Urothelium cell line (cell line): Measurements from ENCODE around the gene ENC1.

Experiments used
- DNase-seq: peaks from one replicate; pipeline ENCODE4 v3.0.0; 2011; ENCODE audit warnings: low spot score, mixed read lengths
- FAIRE-seq: peaks from 2 replicates; lab custom pipeline; 2011; peaks lifted over from hg19 to GRCh38; lab: Jason Lieb, UNC

The ENC1 gene

DNA sequence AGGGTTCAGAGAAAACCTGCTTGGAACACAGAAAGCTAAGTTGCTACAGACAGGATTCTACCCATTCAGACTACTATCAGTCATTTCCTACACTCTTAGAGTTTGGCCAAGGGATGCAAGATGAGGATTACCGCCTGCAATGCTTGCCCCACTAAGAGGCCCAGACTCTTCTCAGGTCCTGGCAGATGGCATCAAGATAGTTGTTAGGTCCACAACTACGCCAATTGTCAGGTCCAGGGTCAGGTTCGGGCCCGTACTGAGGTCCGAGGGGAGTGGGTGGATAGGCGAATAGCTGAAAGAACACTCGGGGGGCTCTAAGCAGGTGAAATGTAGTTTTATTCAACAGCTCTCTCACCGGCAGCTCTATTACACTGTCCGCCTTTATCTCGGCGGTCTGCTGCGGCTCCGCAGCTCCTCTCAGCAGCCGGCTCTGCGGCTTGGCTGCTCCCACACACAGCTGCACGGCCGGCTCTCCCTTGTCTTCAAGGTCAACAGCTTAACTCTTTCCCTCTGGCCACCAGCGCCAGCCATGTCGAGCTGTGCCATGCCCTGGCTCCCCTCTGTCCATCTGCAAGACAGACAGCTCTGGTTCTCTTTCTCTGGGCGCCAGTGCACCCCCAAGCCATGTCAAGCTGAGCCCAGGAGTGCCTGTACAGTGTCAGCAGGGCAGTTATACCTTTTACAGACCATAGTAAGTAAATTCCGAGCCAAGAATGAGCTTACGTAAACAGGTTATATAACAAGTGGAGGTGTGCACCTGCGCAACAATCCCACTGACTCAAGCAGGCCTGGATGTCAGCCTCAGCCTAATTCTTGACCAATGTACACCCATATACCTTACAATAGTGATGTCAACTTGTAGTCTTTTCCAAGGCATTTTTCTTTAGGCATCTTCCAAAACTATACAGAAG, 24.0 kb downstream of the ENC1 start:
- DNase-seq, result no peak
- FAIRE-seq, result peak; percentile 23

DNA sequence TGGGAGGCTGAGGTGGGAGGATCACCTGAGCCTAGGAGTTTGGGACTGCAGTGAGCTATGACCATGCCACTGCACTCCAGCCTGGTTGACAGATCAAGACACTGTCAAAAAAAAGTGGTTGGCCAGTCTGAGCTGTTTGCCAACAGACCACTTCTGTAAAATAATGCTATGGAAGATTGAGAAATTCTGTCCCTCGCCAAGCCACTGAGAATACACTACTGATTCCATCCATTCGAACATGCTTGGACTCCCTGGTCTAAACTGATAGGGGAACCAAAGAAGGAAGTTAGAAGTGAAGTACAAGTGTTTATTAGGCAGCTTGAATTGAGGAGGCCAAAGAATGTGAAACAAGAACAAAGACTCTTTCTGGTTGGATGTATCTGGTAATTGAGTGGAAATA, 27.2 kb downstream of the ENC1 start:
- DNase-seq (no peak), FAIRE-seq (no peak)

DNA sequence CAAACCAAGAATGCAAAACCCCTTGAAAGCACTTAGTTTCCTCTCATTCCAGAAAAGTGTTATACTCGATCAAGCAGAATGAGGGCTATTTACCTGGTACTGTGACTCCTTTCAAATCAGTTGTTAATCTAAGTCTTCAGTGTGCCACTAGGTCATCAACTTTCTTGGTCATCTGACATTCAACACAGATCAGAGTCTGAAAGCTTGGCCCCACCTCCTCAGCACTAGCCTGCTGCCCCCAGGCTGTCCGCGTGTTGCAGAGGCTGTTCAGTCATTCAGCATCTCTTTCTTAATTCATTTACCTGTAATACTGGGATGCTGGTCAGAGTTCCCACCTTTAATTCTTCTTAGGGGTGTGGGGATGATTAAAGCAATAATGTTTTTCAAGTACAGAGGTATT, 28.5 kb downstream of the ENC1 start:
- DNase-seq (no peak), FAIRE-seq (no peak)

DNA sequence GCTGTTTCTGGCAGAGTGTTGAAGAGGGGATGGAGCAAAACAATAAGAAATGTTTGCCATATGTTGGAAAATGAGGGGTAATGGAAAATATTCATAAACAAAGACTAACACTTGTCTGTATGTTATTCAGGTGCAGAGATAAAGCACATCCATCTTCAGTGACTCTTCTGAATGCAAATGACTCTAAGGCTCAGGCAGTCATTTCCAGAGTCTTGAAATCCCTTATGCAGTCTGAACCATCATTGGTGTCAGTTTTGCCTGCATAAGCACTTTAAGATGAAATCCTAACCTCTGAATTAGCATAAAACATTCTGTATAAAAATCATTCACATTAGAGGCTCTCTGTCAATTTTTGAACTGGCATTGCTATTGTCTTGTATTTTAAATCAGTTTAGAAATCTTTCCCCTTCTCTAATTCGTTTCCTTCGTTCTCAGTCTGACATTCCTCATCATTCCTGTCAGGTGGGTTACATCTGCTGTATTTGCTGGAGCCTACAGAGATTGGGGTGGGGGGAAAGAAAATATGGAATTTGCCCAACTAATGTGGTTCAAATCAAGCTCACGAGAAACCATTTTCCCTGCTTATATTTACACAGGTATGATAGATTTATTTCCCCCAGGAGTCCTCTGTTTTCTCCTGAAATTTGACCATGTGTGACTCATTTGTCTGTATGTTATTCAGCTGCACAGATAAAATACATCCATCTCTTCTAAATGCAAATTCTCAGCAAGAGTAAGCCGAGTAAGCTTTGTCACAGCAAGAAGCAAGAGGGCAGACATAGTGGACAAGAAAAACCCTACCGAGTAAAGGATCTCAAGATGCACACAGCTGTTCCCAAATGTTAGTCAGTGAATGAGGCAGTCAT, 31.6 kb downstream of the ENC1 start:
- DNase-seq (no peak), FAIRE-seq (no peak)

- no peak for FAIRE-seq
- DNase-seq, result no peak
Observed at GRCh38 chr5:74605759-74606158, 34.8 kb downstream of the ENC1 start.

GRCh38 chr5:74603376-74603775, 37.2 kb downstream of the ENC1 start:
- DNase-seq (no peak), FAIRE-seq (no peak)

GRCh38 chr5:74599148-74599547, 41.4 kb downstream of the ENC1 start:
- no peak for DNase-seq
- no peak for FAIRE-seq

- DNase-seq, result no peak
- no peak for FAIRE-seq
Observed at GRCh38 chr5:74598731-74599130, 41.8 kb downstream of the ENC1 start.

- DNase-seq (no peak), FAIRE-seq (no peak)
Observed at GRCh38 chr5:74596927-74597326, 43.6 kb downstream of the ENC1 start.

DNA sequence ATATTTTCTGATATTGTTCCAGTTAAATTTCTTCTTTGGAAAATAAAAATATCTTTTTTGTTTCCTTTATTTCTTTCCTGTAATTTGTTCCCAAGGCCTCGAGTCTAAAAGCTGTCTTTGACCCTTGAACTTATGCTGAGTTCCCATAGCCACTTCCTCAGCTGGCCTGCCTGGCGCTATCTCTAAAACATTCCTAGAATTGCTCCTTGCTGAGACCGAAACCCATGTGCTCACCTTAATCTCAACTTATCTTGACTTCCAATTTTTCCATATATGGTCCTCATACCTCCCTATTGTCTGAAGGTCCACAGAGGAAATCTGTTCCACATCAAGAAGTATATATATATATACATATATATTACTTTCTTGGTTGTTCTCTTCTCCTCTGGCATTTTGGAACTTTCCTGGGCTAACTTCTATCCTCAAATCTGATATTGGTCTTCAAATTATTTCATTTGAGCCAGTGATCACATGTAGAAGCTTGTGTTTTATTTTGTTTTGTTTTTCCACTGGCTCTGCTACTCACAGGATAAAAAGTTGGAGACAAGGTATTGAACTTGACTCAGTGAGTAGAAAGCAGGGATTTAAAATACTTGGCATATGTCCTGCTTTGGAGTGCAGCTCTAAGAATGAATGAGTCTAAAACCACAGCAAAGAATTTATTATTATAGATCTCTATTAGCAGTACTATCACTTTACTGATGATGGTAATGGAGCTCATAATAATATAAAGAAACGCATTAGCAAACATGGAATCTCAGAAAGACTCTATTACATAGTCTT, 45.2 kb downstream of the ENC1 start:
- DNase-seq, result peak; percentile 56
- FAIRE-seq, result no peak

DNA sequence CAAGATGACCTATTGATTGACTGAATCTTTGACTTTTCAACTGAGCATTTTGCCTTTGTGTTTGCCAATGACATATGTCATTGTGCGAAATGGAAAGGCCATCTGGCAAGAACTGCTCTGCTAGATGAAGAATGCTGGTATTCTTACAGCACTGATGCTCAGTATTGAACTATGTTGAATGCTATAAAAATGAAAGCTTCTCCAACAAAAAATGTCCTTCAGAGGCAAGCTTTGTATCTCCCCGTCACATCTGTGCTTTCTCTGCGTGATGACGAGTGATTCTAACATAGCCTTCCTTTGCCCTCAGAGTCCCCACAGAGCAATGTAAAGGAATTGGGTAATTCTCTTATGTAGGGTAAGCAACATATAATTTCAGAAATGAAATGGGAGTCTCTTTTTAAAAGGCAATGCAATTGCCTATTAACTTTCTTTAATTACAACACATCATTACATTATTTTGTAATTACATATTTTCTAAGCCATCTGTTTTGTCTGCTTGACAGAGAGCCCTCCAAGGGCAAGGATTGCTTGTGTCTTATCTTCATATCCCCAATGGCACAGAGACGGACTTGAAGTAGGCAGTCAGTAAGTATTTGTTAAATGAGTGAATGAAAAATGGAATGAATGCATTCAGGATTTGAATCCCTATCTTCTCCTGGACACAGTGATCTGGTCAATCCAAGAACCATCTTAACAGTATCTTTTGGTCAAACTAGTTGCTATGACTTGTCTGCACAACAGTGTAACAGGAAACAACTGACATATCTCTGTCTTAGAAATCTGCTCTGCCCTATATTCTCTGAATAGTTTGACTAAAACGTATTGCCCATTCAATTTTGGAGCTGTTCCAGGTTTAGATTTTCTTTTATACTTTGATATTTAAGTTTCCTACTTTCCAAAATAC, 46.1 kb downstream of the ENC1 start:
- FAIRE-seq, result no peak
- no peak for DNase-seq

DNA sequence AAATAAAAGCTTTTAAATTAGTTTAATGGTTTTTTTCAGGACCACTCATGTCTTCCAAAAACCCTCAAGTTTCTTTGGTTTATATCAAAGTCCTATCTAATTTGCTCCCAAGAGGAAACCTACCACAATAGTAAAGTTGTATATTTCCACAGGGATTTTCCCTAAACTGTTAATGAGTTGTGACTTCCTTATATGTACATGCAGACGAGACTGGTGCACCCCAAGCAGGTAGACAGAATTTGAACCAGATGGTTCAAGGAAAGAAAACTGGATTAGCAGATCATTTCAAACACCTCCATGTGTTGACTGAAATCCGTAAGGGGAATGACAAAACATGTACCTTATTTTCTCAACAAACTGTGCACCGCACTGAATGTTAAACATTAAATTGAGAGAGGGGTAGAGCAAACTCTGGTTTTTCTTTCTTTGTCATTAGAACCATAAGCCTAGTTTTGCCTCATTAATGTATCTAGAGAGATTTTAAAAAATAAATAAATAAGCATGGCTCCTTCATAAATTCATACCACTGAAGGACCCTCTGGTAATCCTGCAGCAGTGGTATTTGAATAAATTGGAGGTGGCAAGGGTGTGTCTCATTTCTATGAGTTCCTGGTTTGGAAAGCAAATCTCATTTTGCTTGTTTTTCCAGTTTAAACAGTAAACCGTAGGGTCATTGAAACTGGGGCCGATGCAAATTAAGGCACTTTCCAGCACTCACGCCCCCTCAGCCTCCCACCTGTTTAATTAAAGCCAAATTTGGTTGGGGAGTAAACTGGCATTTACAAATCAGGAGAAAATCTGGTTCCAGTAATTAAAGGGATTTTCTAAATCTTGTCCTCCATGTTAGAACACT, 51.1 kb downstream of the ENC1 start:
- FAIRE-seq (no peak), DNase-seq (no peak)

DNA sequence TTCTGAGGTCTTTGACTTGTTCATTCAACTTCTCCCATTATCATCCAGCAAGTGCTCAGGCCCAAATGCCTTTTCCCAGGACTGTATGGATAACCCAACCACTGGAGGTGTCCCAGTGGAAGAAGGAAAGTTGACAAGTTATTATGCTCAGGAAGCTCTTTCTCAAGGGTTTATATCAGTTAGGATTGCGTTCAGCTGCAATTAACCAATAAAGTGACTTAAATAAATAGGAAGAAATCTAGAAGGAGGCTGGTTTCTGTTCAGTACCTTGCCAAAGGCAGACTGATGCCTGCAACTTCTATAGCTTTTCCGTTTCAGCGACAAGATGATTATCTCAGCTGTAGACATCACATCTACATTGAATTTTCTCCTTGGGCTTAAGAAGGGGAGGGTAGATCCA, 52.1 kb downstream of the ENC1 start:
- no peak for FAIRE-seq

GRCh38 chr5:74587890-74588289, 52.6 kb downstream of the ENC1 start:
- FAIRE-seq (no peak), DNase-seq (no peak)

More for the DNA sequence above, 52.1 kb downstream of the ENC1 start:
- DNase-seq, result no peak

GRCh38 chr5:74587300-74587699, 53.2 kb downstream of the ENC1 start:
- FAIRE-seq, result no peak
- DNase-seq, result no peak

- FAIRE-seq, result no peak
- DNase-seq, result no peak
Observed at GRCh38 chr5:74586856-74587255, 53.7 kb downstream of the ENC1 start.

GRCh38 chr5:74582853-74583252, 57.7 kb downstream of the ENC1 start:
- DNase-seq (no peak), FAIRE-seq (no peak)

- FAIRE-seq (no peak), DNase-seq (no peak)
Observed at GRCh38 chr5:74581988-74582365, 58.6 kb downstream of the ENC1 start.

DNA sequence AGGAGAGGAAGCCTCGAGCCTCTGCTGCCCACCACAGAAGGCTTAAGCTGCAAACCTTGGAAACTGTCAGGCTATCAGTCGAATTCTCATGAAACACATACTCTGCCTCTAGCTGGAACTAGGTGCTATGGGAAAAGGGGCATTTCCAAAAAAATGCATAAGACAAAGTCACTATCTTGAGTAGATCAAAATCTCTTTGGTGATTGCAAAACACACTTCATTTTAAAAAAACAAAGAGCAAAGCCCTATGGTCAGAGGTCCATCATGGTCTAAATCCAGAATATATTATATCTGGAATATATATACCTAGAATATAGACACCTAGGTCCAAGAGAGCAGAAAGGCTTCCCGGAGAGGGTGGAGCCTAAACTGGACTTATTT, 59.8 kb downstream of the ENC1 start:
- DNase-seq, result no peak
- no peak for FAIRE-seq
